HG03378 (cell line): ENCODE data around the gene TRMT11.
"Not testable (repeated sequence)": the region's sequence is repeated elsewhere in the genome, so short reads cannot be mapped to it uniquely, and the experiment has no call there.

Experiments
- ATAC-seq: cut with Tn5 transposase; IDR thresholded peaks from one replicate; pipeline ENCODE4 v1.9.1; 2021; ENCODE audit warnings: mild to moderate bottlenecking, moderate library complexity; ENCODE audit not compliant: unreplicated experiment

Gene TRMT11

GRCh38 chr6:125991653-125992052, 5.3 kb downstream of the TRMT11 start:
- no peak for ATAC-seq

- ATAC-seq, result no peak
Measured at GRCh38 chr6:125994670-125995488, 8.5 kb downstream of the TRMT11 start.

GRCh38 chr6:125995972-125996580, 9.7 kb downstream of the TRMT11 start:
- ATAC-seq, result peak; percentile 97

GRCh38 chr6:126002755-126003679, 16.7 kb downstream of the TRMT11 start:
- no peak for ATAC-seq

GRCh38 chr6:126007800-126008199, 21.5 kb downstream of the TRMT11 start:
- no peak for ATAC-seq

GRCh38 chr6:126010040-126010439, 23.7 kb downstream of the TRMT11 start:
- no peak for ATAC-seq

- no peak for ATAC-seq
Measured at GRCh38 chr6:126015863-126016262, 29.5 kb downstream of the TRMT11 start.

- no peak for ATAC-seq
Measured at GRCh38 chr6:126016591-126016990, 30.3 kb downstream of the TRMT11 start.

GRCh38 chr6:126017668-126018067, 31.3 kb downstream of the TRMT11 start:
- ATAC-seq, result no peak

- ATAC-seq, result no peak
Measured at GRCh38 chr6:126020305-126021050, 34.1 kb downstream of the TRMT11 start.

GRCh38 chr6:126023474-126023873, 37.1 kb downstream of the TRMT11 start:
- not testable (repeated sequence) for ATAC-seq

- ATAC-seq, result no peak
Measured at GRCh38 chr6:126026001-126026400, 39.7 kb downstream of the TRMT11 start.

- ATAC-seq, result no peak
Measured at GRCh38 chr6:126027601-126028000, 41.3 kb downstream of the TRMT11 start.

- ATAC-seq, result no peak
Measured at GRCh38 chr6:126030045-126030444, 43.7 kb downstream of the TRMT11 start.

- ATAC-seq, result peak; percentile 88
Measured at GRCh38 chr6:126033696-126034095, 47.4 kb downstream of the TRMT11 start.

GRCh38 chr6:126034656-126035055, 48.3 kb downstream of the TRMT11 start:
- no peak for ATAC-seq

GRCh38 chr6:126035764-126036163, 49.4 kb downstream of the TRMT11 start:
- ATAC-seq, result no peak

GRCh38 chr6:126038234-126038633, 51.9 kb downstream of the TRMT11 start:
- ATAC-seq, result no peak

- ATAC-seq, result no peak
Measured at GRCh38 chr6:126039284-126039683, 52.9 kb downstream of the TRMT11 start.

GRCh38 chr6:126040394-126040793, 54.1 kb downstream of the TRMT11 start:
- no peak for ATAC-seq

GRCh38 chr6:126040826-126041225, 54.5 kb downstream of the TRMT11 start:
- ATAC-seq, result no peak
